Measurements from ENCODE around the gene PDPR. TPM values are rescaled to one million over a fixed set of nuclear protein-coding genes. Genes with fewer than 3 reads are reported as not detected.

The PDPR gene
- total and polyA plus RNA-seq, 2 of the 8 experiments (the other 6 are each of a cell fraction or from before 2014, with no cell fraction given) = 40.2 to 43.1 TPM

DNA sequence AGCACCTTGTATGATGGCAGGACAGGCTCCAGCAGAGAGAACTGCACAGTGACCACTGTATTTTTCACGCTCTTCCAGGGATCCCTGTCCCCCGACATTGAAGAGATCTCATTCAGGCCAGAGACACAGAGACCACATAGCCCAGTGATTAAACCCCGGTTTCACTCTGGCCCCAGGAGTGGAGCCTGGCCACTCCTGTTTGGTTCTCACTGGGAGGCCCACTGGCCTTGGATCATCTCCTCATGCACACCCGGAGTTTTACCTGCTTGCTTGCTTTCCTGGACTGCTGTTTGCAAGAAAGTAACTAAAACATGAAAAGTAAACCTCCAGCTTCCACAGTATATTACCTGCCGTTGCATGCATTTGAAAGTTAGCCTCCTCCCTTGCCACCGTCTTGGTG lies 46.3 kb downstream of the PDPR start:
- no peak for TF ChIP-seq SP1 (IDR thresholded peaks at IDR 0.05; ENCODE audit: low read depth, low read length)
- no peak for TF ChIP-seq TBP (IDR thresholded peaks at IDR 0.05; ENCODE audit: low read depth, low read length)
- no peak for TF ChIP-seq ZNF274 (IDR thresholded peaks at IDR 0.05; ENCODE audit: borderline replicate concordance, extremely low read depth, low read length)
- TF ChIP-seq KDM4A (IDR thresholded peaks at IDR 0.05; ENCODE audit: low read depth, low read length, severe bottlenecking) = no peak
- no peak for TF ChIP-seq TEAD4 (IDR thresholded peaks at IDR 0.05; ENCODE audit: low read depth, low read length)
- TF ChIP-seq, protein P1, sequence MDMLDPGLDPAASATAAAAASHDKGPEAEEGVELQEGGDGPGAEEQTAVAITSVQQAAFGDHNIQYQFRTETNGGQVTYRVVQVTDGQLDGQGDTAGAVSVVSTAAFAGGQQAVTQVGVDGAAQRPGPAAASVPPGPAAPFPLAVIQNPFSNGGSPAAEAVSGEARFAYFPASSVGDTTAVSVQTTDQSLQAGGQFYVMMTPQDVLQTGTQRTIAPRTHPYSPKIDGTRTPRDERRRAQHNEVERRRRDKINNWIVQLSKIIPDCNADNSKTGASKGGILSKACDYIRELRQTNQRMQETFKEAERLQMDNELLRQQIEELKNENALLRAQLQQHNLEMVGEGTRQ (IDR thresholded peaks at IDR 0.05; ENCODE audit: low read length) = no peak
- TF ChIP-seq KDM5A (IDR thresholded peaks at IDR 0.05; ENCODE audit: low read length) = no peak
- no peak for TF ChIP-seq GABPA (IDR thresholded peaks at IDR 0.05; ENCODE audit: borderline replicate concordance, insufficient read depth, low read length)
- no peak for TF ChIP-seq HDAC6 (IDR thresholded peaks at IDR 0.05; ENCODE audit: low read depth, low read length)
- TF ChIP-seq CREB1 (IDR thresholded peaks at IDR 0.05) = no peak
- no peak for TF ChIP-seq ASH2L (IDR thresholded peaks at IDR 0.05; ENCODE audit: low read length)
- TF ChIP-seq TAF7 (optimal IDR thresholded peaks at IDR 0.05; ENCODE audit: borderline replicate concordance, low read depth, low read length) = no peak
- TF ChIP-seq PHF8 (conservative IDR thresholded peaks at IDR 0.05; ENCODE audit: low read depth, low read length) = no peak
- no peaks in the 10 kb centered on the region for H3K4me1 ChIP-seq (replicated peaks in 1 of 4; ENCODE audit: control insufficient read depth in 3 of 4, insufficient read depth in 4 of 4, low read length in 3 of 4)
- no peak overlapping the region for H2BK5ac ChIP-seq (ENCODE audit: low read depth, low read length)
- no peak overlapping the region for H3K23ac ChIP-seq (ENCODE audit: insufficient read length)
- DNase-seq (ENCODE audit: low read depth in 1 of 2, low spot score in 2 of 2) = no peak
- H3K56ac ChIP-seq (replicated peaks; ENCODE audit: insufficient read length, low read depth, low read length) = no peak overlapping the region
- no peak overlapping the region for H3K4me2 ChIP-seq (ENCODE audit: insufficient read depth in 1 of 2, low read depth in 2 of 2, low read length in 2 of 2)
- no peaks in the 10 kb centered on the region for H3K9me3 ChIP-seq (ENCODE audit: insufficient read depth in 2 of 2, low read depth in 1 of 2, low read length in 1 of 2)
- H2BK20ac ChIP-seq (ENCODE audit: low read length) = no peak overlapping the region
- no peak overlapping the region for H4K91ac ChIP-seq (replicated peaks; ENCODE audit: insufficient read length, low read length)
- ChIA-PET POLR2A (ENCODE audit: partially characterized antibody) (interaction anchor here (1.2 to 2.8 kb wide), 2 partner anchors 8 to 91 kb away, joined by 3 to 14 read pairs; partner anchors contain the start of gene EXOSC6), CTCF (ENCODE audit: partially characterized antibody) (interaction anchor here (2.5 to 3.0 kb wide), 3 partner anchors 10 to 107 kb away, joined by 10 to 14 read pairs (median 11); partner anchors contain the start of gene EXOSC6)
- no peak overlapping the region for H3K18ac ChIP-seq (ENCODE audit: extremely low read depth, low read length)
- H4K20me1 ChIP-seq (replicated peaks in 1 of 2; ENCODE audit: control insufficient read depth in 1 of 2, insufficient read depth in 2 of 2, low read length in 2 of 2) = peaks cover 0 to 7% of the 10 kb centered on the region in 2 experiments
- no peaks in the 10 kb centered on the region for H3K27me3 ChIP-seq (replicated peaks in 1 of 4; ENCODE audit: control insufficient read depth in 3 of 4, extremely low read depth in 1 of 4, insufficient read depth in 3 of 4, low read length in 3 of 4)
- H3K27ac ChIP-seq (ENCODE audit: low read depth, low read length) = no peak overlapping the region
- H3K4ac ChIP-seq (replicated peaks; ENCODE audit: insufficient read length, low read depth, low read length) = no peak overlapping the region
- no peaks in the 10 kb centered on the region for H3K79me2 ChIP-seq (ENCODE audit: control insufficient read depth in 1 of 2, insufficient read depth in 2 of 2, low read length in 2 of 2)
- no peak overlapping the region for H3K9ac ChIP-seq (replicated peaks in 1 of 4; ENCODE audit: extremely low read depth in 1 of 4, low read depth in 3 of 4, low read length in 3 of 4)
- FAIRE-seq = no peak
- H4K8ac ChIP-seq (ENCODE audit: extremely low read depth, insufficient read depth, low read length) = no peak overlapping the region
- no peak overlapping the region for H3K4me3 ChIP-seq (ENCODE audit: extremely low read depth in 1 of 4, insufficient read depth in 2 of 4, low read depth in 3 of 4, low read length in 4 of 4)
- no peak overlapping the region for H2BK15ac ChIP-seq (ENCODE audit: low read length)
- no peak overlapping the region for H2BK120ac ChIP-seq (replicated peaks; ENCODE audit: low read depth, low read length)
- H3K79me1 ChIP-seq (ENCODE audit: low read depth, low read length) = no peaks in the 10 kb centered on the region
- H2AK5ac ChIP-seq (ENCODE audit: low read depth, low read length) = no peak overlapping the region
- H2BK12ac ChIP-seq (ENCODE audit: low read depth, low read length) = no peak overlapping the region
- no peak overlapping the region for H3K14ac ChIP-seq (ENCODE audit: insufficient read length)
- peaks cover 24 to 65% (median 45%) of the 10 kb centered on the region in 4 experiments for H3K36me3 ChIP-seq (ENCODE audit: control insufficient read depth in 2 of 4, insufficient read depth in 4 of 4, low read length in 3 of 4)
- H2AFZ ChIP-seq (ENCODE audit: low read length) = no peak overlapping the region
- WGBS, 2 experiments (ENCODE audit: extremely low coverage in 1 of 2, insufficient coverage in 1 of 2, insufficient read length in 1 of 2, insufficient replicate concordance in 2 of 2, low coverage in 1 of 2, low lambda C conversion rate in 2 of 2, missing lambda C conversion rate in 1 of 2) = 88% methylated on average over 6 of the region's 6 CpGs; no CpG with 5 or more reads in 1 of the 2 experiments
- H4K5ac ChIP-seq (ENCODE audit: insufficient read length, low read depth, low read length) = no peak overlapping the region
- no peaks in the 10 kb centered on the region; the same call in 1 of the 2 replicates for H3K23me2 ChIP-seq (ENCODE audit: low read depth, low read length)
